Inflammatory macrophage treated with lipopolysaccharide for 1 hour (primary cell): ENCODE data around the gene FANK1.

Source experiments
- DNase-seq, 2 donors: peaks; one replicate each; pipeline ENCODE4 v3.0.0-alpha.2; 2020 to 2022

Gene FANK1

GRCh38 chr10:125992254-125992653, 95.9 kb downstream of the FANK1 start:
- no peak for DNase-seq

- no peak for DNase-seq
Measured at GRCh38 chr10:125994601-125995000, 98.2 kb downstream of the FANK1 start.

GRCh38 chr10:125995726-125996304, 99.5 kb downstream of the FANK1 start:
- no peak for DNase-seq

GRCh38 chr10:125997586-125997985, 101.2 kb downstream of the FANK1 start:
- DNase-seq = no peak

GRCh38 chr10:125999694-126000093, 103.3 kb downstream of the FANK1 start:
- no peak for DNase-seq

- DNase-seq = no peak
Measured at GRCh38 chr10:126001576-126001975, 105.2 kb downstream of the FANK1 start.

GRCh38 chr10:126004752-126005151, 108.4 kb downstream of the FANK1 start:
- no peak for DNase-seq

- no peak for DNase-seq
Measured at GRCh38 chr10:126006264-126006663, 109.9 kb downstream of the FANK1 start.

GRCh38 chr10:126006906-126007305, 110.5 kb downstream of the FANK1 start:
- no peak for DNase-seq

GRCh38 chr10:126009650-126010049, 113.3 kb downstream of the FANK1 start:
- DNase-seq = no peak

- no peak for DNase-seq
Measured at GRCh38 chr10:126011995-126012394, 115.6 kb downstream of the FANK1 start.

- no peak for DNase-seq
Measured at GRCh38 chr10:126012485-126012884, 116.1 kb downstream of the FANK1 start.

- DNase-seq = peak; percentile 24 to 49
Measured at GRCh38 chr10:126013489-126014281, 117.3 kb downstream of the FANK1 start.

- DNase-seq = peak in 1 of 2 donors; percentile 44
Measured at GRCh38 chr10:126014309-126014708, 117.9 kb downstream of the FANK1 start.

- DNase-seq = no peak
Measured at GRCh38 chr10:126015413-126015812, 119.0 kb downstream of the FANK1 start.

- DNase-seq = no peak
Measured at GRCh38 chr10:126016156-126016805, 119.9 kb downstream of the FANK1 start.

- no peak for DNase-seq
Measured at GRCh38 chr10:126016882-126017281, 120.5 kb downstream of the FANK1 start.

GRCh38 chr10:126017961-126018560, 121.7 kb downstream of the FANK1 start:
- DNase-seq = no peak

GRCh38 chr10:126021833-126022500, 125.6 kb downstream of the FANK1 start:
- DNase-seq = no peak

- DNase-seq = no peak
Measured at GRCh38 chr10:126022841-126023240, 126.5 kb downstream of the FANK1 start.

GRCh38 chr10:126027692-126028091, 131.3 kb downstream of the FANK1 start:
- peak; percentile 64 to 76 for DNase-seq

- no peak for DNase-seq
Measured at GRCh38 chr10:126029999-126030398, 133.6 kb downstream of the FANK1 start.

GRCh38 chr10:126034586-126034985, 138.2 kb downstream of the FANK1 start:
- DNase-seq = peak; percentile 38 to 55
